DND-41 (cell line): ENCODE data around the gene SPTBN4.

Source experiments
- CTCF ChIP-seq: IDR thresholded peaks from 2 replicates; pipeline ENCODE4 v1.5.1; 2012; ENCODE audit warnings: borderline replicate concordance, low read length, moderate library complexity, mild to moderate bottlenecking; ENCODE audit not compliant: poor library complexity, severe bottlenecking; ENCODE audit errors: extremely low read depth
- EZH2 ChIP-seq: IDR thresholded peaks from 3 replicates; pipeline ENCODE4 v1.6.1; 2012; ENCODE audit warnings: borderline replicate concordance, low read depth, mild to moderate bottlenecking, moderate library complexity, low read length, inconsistent platforms; ENCODE audit not compliant: severe bottlenecking

GRCh38 chr19:40472516-40472915 is 5.7 kb downstream of the SPTBN4 start:
- TF ChIP-seq EZH2 (no peak), CTCF (no peak)
